ENCODE data around the gene TBC1D22A. TPM values are rescaled to one million over a fixed set of nuclear protein-coding genes. Genes with fewer than 3 reads are reported as not detected.
"Not testable (repeated sequence)": the region's sequence is repeated elsewhere in the genome, so short reads cannot be mapped to it uniquely, and the experiment has no call there.

Gene TBC1D22A
- total and polyA plus RNA-seq, 4 experiments from 2014 or later = 20.6 to 49.2 (median 36.7) TPM

DNA sequence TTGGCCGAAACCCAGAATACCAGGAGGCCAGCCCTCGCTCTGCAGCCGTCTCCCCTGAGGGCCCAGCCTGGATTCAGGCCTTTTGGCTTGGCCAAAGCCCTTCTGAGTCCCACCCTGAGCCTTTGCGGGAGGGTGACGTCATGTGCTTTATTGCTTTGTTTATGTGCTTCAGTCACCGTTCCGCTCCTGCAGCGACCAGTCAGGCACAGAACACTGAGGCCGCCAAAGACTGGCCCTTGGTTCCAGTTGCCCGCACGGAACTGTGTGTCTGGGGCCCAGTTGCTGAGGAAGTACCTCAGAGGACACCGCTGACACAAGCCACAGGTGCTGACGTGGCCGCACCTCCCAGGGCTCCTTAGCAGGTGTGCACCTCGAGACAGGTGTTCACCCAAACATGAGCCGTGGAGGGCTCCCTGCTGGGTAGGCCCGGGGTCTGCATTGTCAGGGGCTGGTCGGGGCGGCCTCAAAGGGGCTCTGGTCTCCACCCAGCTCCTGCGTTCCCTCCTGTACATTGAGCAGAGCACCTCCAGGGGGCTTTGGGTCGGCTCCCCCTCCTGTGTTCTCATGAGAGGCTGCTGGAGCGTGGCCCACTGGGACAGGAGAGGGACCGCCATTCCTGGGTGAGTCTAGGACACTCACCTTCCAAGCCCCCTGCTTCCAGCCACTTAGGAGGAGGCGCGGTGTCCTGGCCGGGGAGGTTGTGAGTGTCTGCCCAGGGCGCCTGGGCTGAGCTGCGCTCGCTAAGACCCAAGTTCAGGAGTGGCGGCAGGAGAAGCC is 376.8 kb downstream of the TBC1D22A start:
- ChIA-PET POLR2A (ENCODE audit: partially characterized antibody) (no interaction called here), CTCF (ENCODE audit: partially characterized antibody) (no interaction called here)
- no peak overlapping the region for H3K4me3 Mint-ChIP-seq
- H3K4me3 ChIP-seq (ENCODE audit: low read length in 2 of 2) = no peak overlapping the region
- peak overlapping the region in 1 of 7 donors; percentile 41 for H3K27ac Mint-ChIP-seq
- H3K27ac ChIP-seq (ENCODE audit: low read depth, low read length) = no peak overlapping the region
- no peaks in the 10 kb centered on the region for H3K27me3 ChIP-seq (ENCODE audit: insufficient read depth, low read length)
- peaks cover 6% of the 10 kb centered on the region for H3K36me3 ChIP-seq (ENCODE audit: insufficient read depth, low read length)
- intact Hi-C loops (cut with micrococcal nuclease) = no loop called here
- DNase-seq = no peak
- no peaks in the 10 kb centered on the region for H3K4me1 ChIP-seq (ENCODE audit: insufficient read depth, low read length)
- H3K36me3 Mint-ChIP-seq = peaks cover 4 to 13% of the 10 kb centered on the region in 2 donors
- H3K9me3 ChIP-seq (ENCODE audit: control insufficient read depth in 1 of 2, low read length in 2 of 2) = no peaks in the 10 kb centered on the region
- H3K27me3 Mint-ChIP-seq = no peaks in the 10 kb centered on the region
- H3K4me1 Mint-ChIP-seq = peaks cover 0 to 2% (median under 1%) of the 10 kb centered on the region in 4 donors
- H3K9me3 Mint-ChIP-seq = peaks cover 0 to 2% (median 0%) of the 10 kb centered on the region in 8 donors

DNA sequence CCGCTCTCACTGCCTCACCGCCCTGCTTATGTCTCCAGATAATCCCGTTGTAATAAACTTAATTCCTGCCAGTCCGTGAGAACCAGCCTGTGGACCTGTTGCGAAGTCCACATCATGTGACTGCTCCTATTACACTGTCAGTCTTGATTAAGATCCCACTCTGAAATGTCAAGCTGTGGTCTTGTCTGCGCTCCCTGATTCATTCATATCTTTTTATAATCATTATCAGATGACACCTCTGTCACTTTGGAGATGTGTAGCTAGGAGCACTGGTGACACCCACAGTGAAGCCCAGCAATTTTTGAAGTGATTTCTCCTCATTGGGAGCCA is 377.3 kb downstream of the TBC1D22A start:
- Mint-ChIP-seq H3K27me3 (no peaks in the 10 kb centered on the region), H3K36me3 (peaks cover 4 to 13% of the 10 kb centered on the region in 2 donors), H3K4me1 (peaks cover 0 to 2% (median under 1%) of the 10 kb centered on the region in 4 donors), H3K27ac (peak overlapping the region in 1 of 7 donors; percentile 32), H3K4me3 (no peak overlapping the region), H3K9me3 (peaks cover 0 to 2% (median 0%) of the 10 kb centered on the region in 8 donors)
- Histone ChIP-seq H3K27me3 (ENCODE audit: insufficient read depth, low read length) (no peaks in the 10 kb centered on the region), H3K9me3 (ENCODE audit: control insufficient read depth in 1 of 2, low read length in 2 of 2) (no peaks in the 10 kb centered on the region), H3K4me1 (ENCODE audit: insufficient read depth, low read length) (no peaks in the 10 kb centered on the region), H3K4me3 (ENCODE audit: low read length in 2 of 2) (no peak overlapping the region), H3K27ac (ENCODE audit: low read depth, low read length) (no peak overlapping the region), H3K36me3 (ENCODE audit: insufficient read depth, low read length) (peaks cover 6% of the 10 kb centered on the region)
- POLR2A ChIA-PET (ENCODE audit: partially characterized antibody) = no interaction called here
- intact Hi-C loops (cut with micrococcal nuclease) = no loop called here
- DNase-seq = no peak
- CTCF ChIA-PET (ENCODE audit: partially characterized antibody) = no interaction called here

DNA sequence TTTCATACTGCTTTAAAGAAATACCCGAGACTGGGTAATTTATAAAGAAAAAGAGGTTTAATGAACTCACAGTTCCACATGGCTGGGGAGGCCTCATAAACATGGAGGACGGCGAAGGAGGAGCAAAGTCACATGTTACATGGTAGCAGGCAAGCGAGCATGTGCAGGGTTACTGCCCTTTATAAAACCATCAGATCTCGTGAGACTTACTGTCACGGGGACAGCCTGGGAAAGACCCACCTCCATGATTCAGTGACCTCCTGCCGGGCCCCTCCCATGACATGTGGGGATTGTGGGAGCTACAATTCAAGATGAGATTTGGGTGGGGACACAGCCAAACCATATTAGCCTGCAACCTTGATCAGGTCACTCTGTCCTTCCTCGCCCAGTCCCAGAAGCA is 378.5 kb downstream of the TBC1D22A start:
- DNase-seq; H3K4me3 Mint-ChIP-seq; H3K4me1 ChIP-seq (ENCODE audit: insufficient read depth, low read length); H3K36me3 Mint-ChIP-seq; H3K9me3 Mint-ChIP-seq; H3K27me3 Mint-ChIP-seq; H3K27me3 ChIP-seq (ENCODE audit: insufficient read depth, low read length); intact Hi-C loops (cut with micrococcal nuclease); POLR2A ChIA-PET (ENCODE audit: partially characterized antibody); H3K4me1 Mint-ChIP-seq; H3K36me3 ChIP-seq (ENCODE audit: insufficient read depth, low read length); H3K4me3 ChIP-seq (ENCODE audit: low read length in 2 of 2); H3K9me3 ChIP-seq (ENCODE audit: control insufficient read depth in 1 of 2, low read length in 2 of 2); H3K27ac ChIP-seq (ENCODE audit: low read depth, low read length); CTCF ChIA-PET (ENCODE audit: partially characterized antibody): not testable (repeated sequence)
- peak overlapping the region in 1 of 7 donors; percentile 64 for H3K27ac Mint-ChIP-seq

DNA sequence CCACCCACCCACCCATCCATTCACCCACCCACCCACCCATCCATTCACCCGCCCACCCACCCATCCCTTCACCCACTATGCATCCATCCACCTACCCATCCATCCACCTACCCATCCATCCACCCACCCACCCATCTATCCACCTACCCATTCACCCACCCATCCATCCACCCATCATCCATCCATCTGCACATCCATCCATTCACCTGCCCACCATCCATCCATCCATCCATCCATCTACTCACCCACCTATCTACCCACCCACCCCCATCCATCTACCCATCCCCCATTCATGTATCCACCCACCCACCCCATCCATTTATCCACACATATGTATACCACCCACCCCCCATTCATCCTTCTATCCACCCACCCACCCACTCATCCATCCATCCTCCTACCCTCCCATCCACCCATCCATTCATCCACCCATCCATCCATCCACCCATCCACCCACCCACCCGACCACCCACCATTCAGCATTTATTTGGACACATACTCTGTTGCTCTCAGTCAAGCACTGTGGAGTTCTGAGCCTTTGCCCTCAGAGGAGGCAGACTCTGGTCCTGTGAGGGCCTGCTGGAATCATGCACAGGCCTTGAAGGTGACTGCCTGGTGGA is 380.1 kb downstream of the TBC1D22A start:
- intact Hi-C loops (cut with micrococcal nuclease) = no loop called here
- no peak overlapping the region for H3K27ac ChIP-seq (ENCODE audit: low read depth, low read length)
- ChIA-PET POLR2A (ENCODE audit: partially characterized antibody) (no interaction called here), CTCF (ENCODE audit: partially characterized antibody) (no interaction called here)
- Mint-ChIP-seq H3K27ac (no peak overlapping the region), H3K36me3 (peaks cover 4% of the 10 kb centered on the region in 2 donors), H3K4me3 (no peak overlapping the region), H3K27me3 (no peaks in the 10 kb centered on the region), H3K4me1 (peaks cover 0 to 2% (median under 1%) of the 10 kb centered on the region in 4 donors), H3K9me3 (peaks cover 0 to 2% (median 0%) of the 10 kb centered on the region in 8 donors)
- DNase-seq = no peak
- H3K4me3 ChIP-seq (ENCODE audit: low read length in 2 of 2) = no peak overlapping the region
- no peaks in the 10 kb centered on the region for H3K27me3 ChIP-seq (ENCODE audit: insufficient read depth, low read length)
- H3K36me3 ChIP-seq (ENCODE audit: insufficient read depth, low read length) = peaks cover 6% of the 10 kb centered on the region
- no peaks in the 10 kb centered on the region for H3K4me1 ChIP-seq (ENCODE audit: insufficient read depth, low read length)
- no peaks in the 10 kb centered on the region for H3K9me3 ChIP-seq (ENCODE audit: control insufficient read depth in 1 of 2, low read length in 2 of 2)

DNA sequence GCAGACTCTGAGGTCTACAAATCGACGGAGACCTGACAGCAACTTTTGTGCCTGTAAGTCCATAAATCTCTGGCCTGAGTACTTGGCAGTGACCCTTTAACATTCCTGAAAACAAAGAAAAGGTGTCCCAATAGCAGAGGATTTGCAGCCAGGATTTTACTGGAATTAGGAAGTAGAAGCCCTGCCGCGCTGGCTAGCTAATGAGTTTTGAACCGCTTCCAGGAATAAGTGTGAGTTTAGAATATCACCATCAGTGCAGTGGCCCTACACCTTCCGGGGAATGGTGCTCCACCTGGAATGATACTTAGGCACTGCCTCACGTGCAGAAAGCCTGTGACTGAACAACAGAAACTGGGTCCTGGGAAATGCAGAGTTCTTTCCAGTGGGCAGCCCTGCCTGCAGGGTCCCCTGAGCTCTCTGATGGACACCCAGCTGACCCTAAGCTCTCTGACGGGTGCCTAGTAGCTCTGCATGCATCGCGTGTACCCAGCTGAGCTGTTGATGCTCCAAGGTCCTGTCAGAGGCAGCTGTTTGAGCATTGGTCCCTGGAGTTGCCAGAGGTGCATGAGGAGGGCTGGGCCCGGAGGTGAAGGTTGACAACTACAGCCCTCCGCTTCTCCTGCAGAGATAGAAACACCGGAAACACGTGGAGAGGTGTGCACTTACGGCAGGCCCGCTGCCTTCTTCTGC is 380.9 kb downstream of the TBC1D22A start:
- Mint-ChIP-seq H3K27me3 (no peaks in the 10 kb centered on the region), H3K27ac (no peak overlapping the region), H3K4me3 (no peak overlapping the region), H3K4me1 (peaks cover 0 to 2% (median under 1%) of the 10 kb centered on the region in 4 donors), H3K9me3 (peaks cover 0 to 2% (median 0%) of the 10 kb centered on the region in 8 donors), H3K36me3 (peaks cover 3 to 4% of the 10 kb centered on the region in 2 donors)
- Histone ChIP-seq H3K27ac (ENCODE audit: low read depth, low read length) (no peak overlapping the region), H3K4me1 (ENCODE audit: insufficient read depth, low read length) (no peaks in the 10 kb centered on the region), H3K27me3 (ENCODE audit: insufficient read depth, low read length) (no peaks in the 10 kb centered on the region), H3K4me3 (ENCODE audit: low read length in 2 of 2) (no peak overlapping the region), H3K36me3 (ENCODE audit: insufficient read depth, low read length) (peaks cover 6% of the 10 kb centered on the region), H3K9me3 (ENCODE audit: control insufficient read depth in 1 of 2, low read length in 2 of 2) (no peaks in the 10 kb centered on the region)
- CTCF ChIA-PET (ENCODE audit: partially characterized antibody) = no interaction called here
- no peak for DNase-seq
- intact Hi-C loops (cut with micrococcal nuclease) = no loop called here
- POLR2A ChIA-PET (ENCODE audit: partially characterized antibody) = no interaction called here

DNA sequence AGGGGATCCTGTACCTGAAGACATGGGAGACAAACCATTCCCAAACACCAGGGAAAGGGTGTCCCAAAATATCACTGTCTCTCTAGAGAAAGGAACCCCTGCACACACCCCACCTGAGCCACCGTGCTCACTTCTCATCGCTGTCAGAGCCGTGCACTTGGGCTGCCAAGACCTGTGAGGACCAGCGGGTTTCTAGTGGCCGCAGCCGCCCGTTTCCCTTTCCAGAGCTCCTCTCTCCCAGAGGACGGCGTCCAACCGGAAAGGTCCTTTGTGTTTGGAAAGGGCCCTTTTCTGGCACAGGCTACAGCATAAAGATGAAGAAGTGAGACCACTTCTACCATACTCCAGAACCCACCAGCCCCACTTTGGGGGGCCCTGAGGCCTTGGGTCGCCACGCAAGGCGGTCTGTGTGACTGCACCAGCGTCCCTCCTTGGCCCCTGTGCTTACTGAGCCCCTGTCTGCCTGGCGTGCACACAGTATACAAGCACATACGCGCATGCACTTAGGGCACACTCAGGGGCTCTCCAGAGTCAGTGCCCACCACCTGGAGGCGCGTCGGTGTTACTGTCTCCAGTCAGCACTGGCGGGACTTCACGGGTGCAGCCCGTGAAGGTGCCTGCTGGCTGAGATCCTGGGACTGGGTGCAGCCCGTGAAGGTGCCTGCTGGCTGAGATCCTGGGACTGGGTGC is 381.8 kb downstream of the TBC1D22A start:
- Mint-ChIP-seq H3K9me3 (peaks cover 0 to 2% (median 0%) of the 10 kb centered on the region in 8 donors), H3K4me1 (peaks cover 0 to 2% (median under 1%) of the 10 kb centered on the region in 4 donors), H3K36me3 (peaks cover 1 to 4% of the 10 kb centered on the region in 2 donors), H3K27me3 (no peaks in the 10 kb centered on the region), H3K4me3 (no peak overlapping the region), H3K27ac (peak overlapping the region in 1 of 7 donors; percentile 22)
- intact Hi-C loops (cut with micrococcal nuclease) = no loop called here
- no peak for DNase-seq
- Histone ChIP-seq H3K4me1 (ENCODE audit: insufficient read depth, low read length) (no peaks in the 10 kb centered on the region), H3K27me3 (ENCODE audit: insufficient read depth, low read length) (no peaks in the 10 kb centered on the region), H3K27ac (ENCODE audit: low read depth, low read length) (no peak overlapping the region), H3K36me3 (ENCODE audit: insufficient read depth, low read length) (peaks cover 6% of the 10 kb centered on the region), H3K4me3 (ENCODE audit: low read length in 2 of 2) (no peak overlapping the region), H3K9me3 (ENCODE audit: control insufficient read depth in 1 of 2, low read length in 2 of 2) (no peaks in the 10 kb centered on the region)
- ChIA-PET CTCF (ENCODE audit: partially characterized antibody) (no interaction called here), POLR2A (ENCODE audit: partially characterized antibody) (no interaction called here)

DNA sequence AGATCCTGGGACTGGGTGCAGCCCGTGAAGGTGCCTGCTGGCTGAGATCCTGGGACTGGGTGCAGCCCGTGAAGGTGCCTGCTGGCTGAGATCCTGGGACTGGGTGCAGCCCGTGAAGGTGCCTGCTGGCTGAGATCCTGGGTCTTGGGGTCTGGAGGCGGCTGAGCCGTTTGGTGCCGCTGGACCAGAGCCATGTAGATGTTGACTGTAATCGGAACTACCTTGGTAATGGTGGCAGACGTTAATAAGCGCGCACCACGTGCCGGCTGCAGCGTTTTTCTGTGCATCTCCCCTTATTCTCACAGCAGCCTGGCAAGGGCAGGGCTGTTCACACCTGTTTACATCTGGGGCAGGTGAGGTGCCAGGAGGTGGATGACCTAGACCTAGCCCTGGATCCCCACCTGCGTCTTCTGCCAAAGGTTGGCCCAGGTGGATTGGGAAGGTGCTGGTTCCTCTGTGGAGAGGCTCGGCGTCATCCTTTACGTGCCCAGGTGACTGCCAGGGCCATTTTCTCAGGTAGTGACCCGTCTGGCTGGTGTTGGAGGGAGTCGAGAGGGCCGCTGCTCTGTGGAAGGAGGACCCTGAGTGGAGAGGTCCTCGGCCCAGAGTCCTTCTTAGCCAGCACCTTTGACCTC is 382.5 kb downstream of the TBC1D22A start:
- Histone ChIP-seq H3K9me3 (ENCODE audit: control insufficient read depth in 1 of 2, low read length in 2 of 2) (no peaks in the 10 kb centered on the region), H3K27ac (ENCODE audit: low read depth, low read length) (no peak overlapping the region), H3K4me3 (ENCODE audit: low read length in 2 of 2) (no peak overlapping the region), H3K4me1 (ENCODE audit: insufficient read depth, low read length) (no peaks in the 10 kb centered on the region), H3K27me3 (ENCODE audit: insufficient read depth, low read length) (no peaks in the 10 kb centered on the region), H3K36me3 (ENCODE audit: insufficient read depth, low read length) (peaks cover 6% of the 10 kb centered on the region)
- Mint-ChIP-seq H3K27ac (no peak overlapping the region), H3K36me3 (peaks cover 0 to 4% of the 10 kb centered on the region in 2 donors), H3K4me3 (no peak overlapping the region), H3K9me3 (no peaks in the 10 kb centered on the region), H3K27me3 (no peaks in the 10 kb centered on the region), H3K4me1 (no peaks in the 10 kb centered on the region)
- intact Hi-C loops (cut with micrococcal nuclease) = no loop called here
- CTCF ChIA-PET (ENCODE audit: partially characterized antibody) = no interaction called here
- POLR2A ChIA-PET (ENCODE audit: partially characterized antibody) = no interaction called here
- DNase-seq = no peak

All from CD4-positive, alpha-beta memory T cell (primary cell).